ENCODE results near the gene SGCD.
A peak's percentile ranks its signal among the peaks of the same experiment; 100 is the strongest.

Gene SGCD

DNA sequence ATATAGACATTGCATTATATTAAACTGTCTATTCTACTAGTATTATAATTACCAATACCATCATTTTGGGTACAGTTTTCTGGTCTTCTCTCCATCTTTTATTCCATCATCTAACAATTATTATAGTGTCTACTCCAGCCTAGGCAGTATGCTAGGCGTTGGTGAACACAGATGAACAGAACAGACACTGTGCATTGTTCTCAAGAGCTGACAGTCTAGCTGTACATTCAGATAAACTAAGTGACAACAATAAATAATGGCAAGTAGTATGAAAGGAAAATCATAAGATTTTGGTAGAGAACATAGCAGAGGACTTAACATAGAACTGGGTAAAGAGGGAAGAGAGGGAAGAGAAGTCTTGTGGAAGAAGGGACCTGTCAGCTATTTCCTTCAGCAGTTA is 12.5 kb upstream of the SGCD start:
- DNase-seq: no peak
- H3K4me1 ChIP-seq: no peaks in the 10 kb centered on the region
- no peaks in the 10 kb centered on the region for H3K9me3 ChIP-seq
- H3K27ac ChIP-seq: no peak overlapping the region
- no peaks in the 10 kb centered on the region for H3K36me3 ChIP-seq
- H3K4me3 ChIP-seq: no peak overlapping the region
- TF ChIP-seq, protein P1, sequence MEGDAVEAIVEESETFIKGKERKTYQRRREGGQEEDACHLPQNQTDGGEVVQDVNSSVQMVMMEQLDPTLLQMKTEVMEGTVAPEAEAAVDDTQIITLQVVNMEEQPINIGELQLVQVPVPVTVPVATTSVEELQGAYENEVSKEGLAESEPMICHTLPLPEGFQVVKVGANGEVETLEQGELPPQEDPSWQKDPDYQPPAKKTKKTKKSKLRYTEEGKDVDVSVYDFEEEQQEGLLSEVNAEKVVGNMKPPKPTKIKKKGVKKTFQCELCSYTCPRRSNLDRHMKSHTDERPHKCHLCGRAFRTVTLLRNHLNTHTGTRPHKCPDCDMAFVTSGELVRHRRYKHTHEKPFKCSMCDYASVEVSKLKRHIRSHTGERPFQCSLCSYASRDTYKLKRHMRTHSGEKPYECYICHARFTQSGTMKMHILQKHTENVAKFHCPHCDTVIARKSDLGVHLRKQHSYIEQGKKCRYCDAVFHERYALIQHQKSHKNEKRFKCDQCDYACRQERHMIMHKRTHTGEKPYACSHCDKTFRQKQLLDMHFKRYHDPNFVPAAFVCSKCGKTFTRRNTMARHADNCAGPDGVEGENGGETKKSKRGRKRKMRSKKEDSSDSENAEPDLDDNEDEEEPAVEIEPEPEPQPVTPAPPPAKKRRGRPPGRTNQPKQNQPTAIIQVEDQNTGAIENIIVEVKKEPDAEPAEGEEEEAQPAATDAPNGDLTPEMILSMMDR (IDR thresholded peaks at IDR 0.05): no peak
- intact Hi-C loops (cut with DNase I; ENCODE audit: low total_unique reads): no loop called here
- H3K27me3 ChIP-seq: no peaks in the 10 kb centered on the region

DNA sequence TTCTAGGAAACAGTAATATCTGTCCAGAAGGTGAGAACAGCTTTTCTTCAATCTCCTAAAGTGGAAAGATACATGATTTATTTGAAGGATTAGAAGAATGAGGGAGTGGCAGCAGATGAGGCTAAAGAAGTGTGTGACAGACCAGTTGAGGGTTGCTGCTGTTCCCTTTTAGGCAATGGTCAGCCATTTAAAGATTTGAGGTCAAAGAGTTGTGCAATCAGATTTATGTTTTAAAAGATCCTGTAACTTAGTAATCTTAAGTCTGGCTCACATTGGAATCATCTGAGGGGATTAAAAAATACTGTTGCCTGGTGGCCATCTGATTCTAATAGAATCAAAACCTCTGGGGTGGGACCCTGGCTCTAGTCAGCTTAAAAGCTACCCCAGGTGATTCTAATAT is 4.3 kb upstream of the SGCD start:
- no peak for DNase-seq
- intact Hi-C loops (cut with DNase I; ENCODE audit: low total_unique reads): no loop called here
- TF ChIP-seq, protein P1 (IDR thresholded peaks at IDR 0.05): no peak
- no peaks in the 10 kb centered on the region for H3K9me3 ChIP-seq
- no peaks in the 10 kb centered on the region for H3K27me3 ChIP-seq
- H3K36me3 ChIP-seq: no peaks in the 10 kb centered on the region
- H3K27ac ChIP-seq: no peak overlapping the region
- H3K4me1 ChIP-seq: peaks cover 0 to 21% (median 7%) of the 10 kb centered on the region in 4 donors
- no peak overlapping the region for H3K4me3 ChIP-seq

DNA sequence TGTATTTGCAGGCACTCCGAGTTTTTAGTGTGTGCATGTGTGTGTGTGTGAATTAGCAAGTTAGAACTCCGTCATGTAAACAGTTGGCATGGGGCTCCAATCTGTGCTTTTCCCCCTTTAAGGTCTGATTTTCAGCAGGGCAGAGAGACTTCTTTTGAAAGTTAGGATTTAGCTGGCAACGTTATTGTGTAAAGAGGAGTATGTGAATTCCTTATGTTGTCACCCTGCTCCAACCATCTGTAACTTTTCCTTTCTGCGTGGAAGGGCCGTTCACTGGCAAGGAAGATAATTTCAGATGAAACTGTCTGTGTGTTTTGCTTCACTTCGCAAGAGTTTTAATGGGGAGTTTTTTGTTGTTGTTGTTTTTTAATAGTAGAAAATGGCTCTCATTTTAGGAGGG is 332 bp downstream of the SGCD start:
- intact Hi-C loops (cut with DNase I; ENCODE audit: low total_unique reads): no loop called here
- DNase-seq: no peak
- peak overlapping the region; percentile 71 to 85 for H3K27ac ChIP-seq

DNA sequence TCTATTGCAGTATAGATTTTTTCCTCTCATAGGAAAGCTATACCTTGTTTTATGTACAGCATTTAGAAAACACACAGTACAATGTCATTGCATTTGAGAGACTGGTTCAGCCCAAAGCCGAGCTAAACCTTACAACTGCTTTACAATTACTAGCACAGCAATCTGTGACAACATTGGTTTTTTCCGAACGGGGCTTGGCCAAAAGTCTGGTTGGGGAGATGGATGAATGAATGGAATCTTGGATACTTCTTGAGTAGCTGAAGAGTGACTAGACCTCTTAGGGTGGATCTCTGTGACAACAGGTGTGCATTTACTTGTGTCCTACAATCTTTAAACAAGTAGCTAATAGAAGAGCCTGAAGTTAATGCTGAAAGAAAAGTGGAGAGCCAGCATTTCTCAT is 1.2 kb downstream of the SGCD start:
- no peaks in the 10 kb centered on the region for H3K36me3 ChIP-seq
- peak overlapping the region; percentile 57 to 58 for H3K4me3 ChIP-seq
- peaks cover 0 to 31% (median 14%) of the 10 kb centered on the region in 4 donors for H3K4me1 ChIP-seq
- H3K27me3 ChIP-seq: no peaks in the 10 kb centered on the region
- DNase-seq: no peak
- intact Hi-C loops (cut with DNase I; ENCODE audit: low total_unique reads): no loop called here
- no peaks in the 10 kb centered on the region for H3K9me3 ChIP-seq
- H3K27ac ChIP-seq: peak overlapping the region; percentile 71 to 85
- TF ChIP-seq, protein P1 (IDR thresholded peaks at IDR 0.05): no peak

More for the DNA sequence above, 332 bp downstream of the SGCD start:
- Histone ChIP-seq H3K4me3 (peak overlapping the region; percentile 57 to 58), H3K36me3 (no peaks in the 10 kb centered on the region), H3K4me1 (peaks cover 0 to 31% (median 14%) of the 10 kb centered on the region in 4 donors), H3K9me3 (no peaks in the 10 kb centered on the region), H3K27me3 (no peaks in the 10 kb centered on the region)
- TF ChIP-seq, protein P1 (IDR thresholded peaks at IDR 0.05): no peak

DNA sequence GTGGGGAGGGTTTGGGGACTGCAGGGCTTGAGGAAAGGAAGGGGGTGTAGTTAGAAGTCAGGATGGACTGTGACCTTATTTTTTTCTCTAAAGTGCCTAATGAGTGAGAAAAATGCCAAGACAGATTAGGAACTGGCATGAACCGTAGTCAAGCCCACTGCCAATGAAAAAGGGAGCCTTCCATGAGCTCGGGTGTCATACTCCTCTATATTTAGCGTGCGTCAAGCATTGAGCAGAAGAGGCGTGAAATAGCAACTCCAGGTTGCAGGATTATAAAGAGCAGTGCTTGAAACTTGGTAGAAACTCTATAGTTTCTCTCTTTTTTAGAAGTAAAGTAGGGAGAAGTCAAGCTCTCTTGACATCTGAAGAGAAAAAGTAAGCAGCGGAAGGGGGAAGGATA is 1.8 kb downstream of the SGCD start:
- TF ChIP-seq, protein P1 (IDR thresholded peaks at IDR 0.05): no peak
- Histone ChIP-seq H3K27me3 (no peaks in the 10 kb centered on the region), H3K36me3 (no peaks in the 10 kb centered on the region), H3K27ac (peak overlapping the region; percentile 71 to 85), H3K9me3 (no peaks in the 10 kb centered on the region), H3K4me3 (peak overlapping the region; percentile 57 to 58), H3K4me1 (peaks cover 0 to 31% (median 14%) of the 10 kb centered on the region in 4 donors)
- no peak for DNase-seq
- intact Hi-C loops (cut with DNase I; ENCODE audit: low total_unique reads): no loop called here

DNA sequence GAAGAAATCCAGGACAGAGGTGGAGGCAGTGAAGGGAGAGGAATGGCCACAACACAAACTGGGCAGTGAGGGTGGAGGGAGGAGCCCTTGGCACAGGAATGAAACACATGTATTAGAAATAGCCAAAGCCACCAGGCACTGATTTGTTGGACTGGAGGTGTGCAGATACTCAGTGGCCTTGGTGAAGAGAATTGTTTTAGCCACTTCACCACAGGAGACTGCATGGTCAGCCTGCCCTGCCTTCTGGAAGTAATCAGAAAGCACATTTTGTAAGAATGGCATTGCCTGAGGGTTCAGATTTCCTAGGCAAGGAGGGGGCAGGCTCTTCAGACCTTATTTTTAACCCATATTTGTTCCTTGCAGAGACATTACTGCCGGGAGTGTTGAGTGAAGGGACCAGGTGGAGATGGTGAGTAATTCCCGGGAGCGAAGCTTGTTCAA is 2.2 kb downstream of the SGCD start:
- peak overlapping the region; percentile 57 to 58 for H3K4me3 ChIP-seq
- H3K27ac ChIP-seq: peak overlapping the region; percentile 71 to 85
- TF ChIP-seq, protein P1 (IDR thresholded peaks at IDR 0.05): no peak
- intact Hi-C loops (cut with DNase I; ENCODE audit: low total_unique reads): no loop called here
- H3K27me3 ChIP-seq: no peaks in the 10 kb centered on the region
- H3K9me3 ChIP-seq: no peaks in the 10 kb centered on the region
- no peaks in the 10 kb centered on the region for H3K36me3 ChIP-seq
- no peak for DNase-seq
- H3K4me1 ChIP-seq: peaks cover 0 to 31% (median 14%) of the 10 kb centered on the region in 4 donors

Data from tibial artery (tissue), 4 donors.